Stimulated activated CD4-positive, alpha-beta T cell treated with anti-CD3 and anti-CD28 coated beads, Interleukin-12 subunit alpha, Interleukin-12 subunit beta, amount 100 ng/mL, for 24 hours (primary cell): ENCODE data around the gene TCP1.
"Not testable (repeated sequence)": the region's sequence is repeated elsewhere in the genome, so short reads cannot be mapped to it uniquely, and the experiment has no call there.

ENCODE experiments used
- DNase-seq, 2 experiments: peaks; one replicate each; pipeline ENCODE4 v3.0.0-alpha.2; 2020; ENCODE audit warnings: low read depth in 2 of 2

Gene TCP1

DNA sequence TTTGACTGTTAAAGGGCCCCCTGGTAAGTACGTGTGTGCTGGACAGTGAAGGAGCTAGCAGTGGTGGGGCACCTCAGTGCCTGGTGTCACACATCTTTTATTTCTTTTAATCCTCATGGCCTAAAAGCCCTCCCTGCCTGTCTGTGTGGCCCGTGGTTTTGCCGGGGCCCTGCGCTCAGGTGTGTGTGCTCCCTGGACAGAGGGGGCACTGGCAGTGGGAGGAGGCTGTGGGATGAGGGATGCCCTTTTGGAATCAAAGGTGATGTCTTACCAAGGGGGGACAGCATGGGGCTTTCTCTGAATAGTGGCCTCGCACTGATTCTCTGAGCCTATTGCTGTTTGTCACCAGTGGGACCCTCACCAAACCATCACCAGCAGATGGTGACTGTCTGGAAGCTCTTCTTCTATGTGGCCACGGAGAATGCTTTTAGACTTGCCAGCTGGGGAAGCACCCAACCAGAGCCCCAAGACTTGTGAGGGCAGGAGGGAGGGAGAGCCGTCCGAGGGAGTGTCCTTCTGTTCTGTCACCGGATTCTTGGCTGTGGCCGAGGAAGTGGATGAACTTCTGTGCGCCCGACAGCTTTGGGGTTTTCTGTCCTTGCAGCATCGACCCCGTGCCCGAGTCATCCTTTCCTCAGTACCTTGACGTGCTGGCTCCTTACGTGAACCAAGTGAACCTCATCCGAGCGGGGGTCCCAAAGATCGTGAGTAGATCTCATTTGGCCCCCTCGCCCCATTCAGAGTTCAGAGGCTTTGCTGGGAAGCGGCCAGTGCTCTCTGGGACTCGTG, 28.7 kb upstream of the TCP1 start:
- no peak for DNase-seq

DNA sequence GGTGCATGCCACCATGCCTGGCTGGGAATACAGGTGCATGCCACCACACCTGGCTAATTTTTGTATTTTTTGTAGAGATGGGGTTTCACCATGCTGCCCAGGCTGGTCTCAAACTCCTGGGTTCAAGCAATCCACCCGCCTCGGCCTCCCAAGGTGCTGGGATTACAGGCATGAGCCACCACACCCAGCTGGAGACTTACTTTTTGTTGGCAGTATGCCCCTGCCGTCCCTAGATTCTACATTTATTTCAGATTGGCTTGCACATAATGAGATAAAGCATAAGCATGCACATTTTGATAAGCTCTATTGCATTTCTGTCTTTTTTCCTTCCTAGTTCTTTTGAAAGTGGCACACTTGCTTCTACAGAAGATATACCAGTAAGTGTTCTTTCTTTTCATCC, 27.4 kb upstream of the TCP1 start:
- DNase-seq: not testable (repeated sequence)

DNA sequence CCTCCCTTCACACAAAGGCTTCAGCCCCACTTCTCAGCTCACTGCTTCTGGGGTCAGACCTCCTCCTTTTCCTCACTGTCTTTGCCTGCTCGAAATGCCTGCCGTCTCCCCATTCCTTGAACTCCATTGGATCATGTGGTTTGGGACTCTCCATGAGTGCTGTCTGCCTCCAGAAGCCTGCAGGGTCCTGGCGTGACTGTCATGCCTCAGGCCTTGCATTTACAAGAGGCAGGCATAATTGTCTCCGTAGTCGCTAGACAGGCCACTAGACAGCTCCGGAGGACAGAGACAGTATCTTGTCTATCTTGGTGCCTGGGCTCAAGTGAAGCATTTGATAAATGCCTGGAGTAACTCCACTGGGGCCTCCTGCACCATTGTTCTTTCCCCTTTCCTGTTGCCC, 26.0 kb upstream of the TCP1 start:
- no peak for DNase-seq

DNA sequence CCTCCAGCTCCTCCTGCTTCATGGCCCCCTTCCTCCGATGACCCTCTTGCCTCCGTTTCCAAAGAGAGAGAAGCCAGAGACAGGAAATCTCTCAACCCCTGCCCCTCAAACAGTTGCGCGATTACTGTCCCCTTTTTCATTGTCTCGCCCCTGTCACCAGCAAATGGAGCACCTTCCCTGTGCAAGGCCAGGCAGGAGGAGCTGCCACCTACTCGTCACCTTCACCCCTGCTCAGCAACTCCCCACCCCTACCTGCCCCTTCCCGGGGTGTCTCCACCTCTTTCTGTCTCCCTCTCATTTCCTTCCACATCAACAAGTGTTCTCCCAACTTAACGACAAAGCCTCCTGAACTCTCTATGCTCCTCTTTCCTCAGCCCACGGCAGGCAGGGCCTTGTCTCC, 24.4 kb upstream of the TCP1 start:
- DNase-seq: no peak

DNA sequence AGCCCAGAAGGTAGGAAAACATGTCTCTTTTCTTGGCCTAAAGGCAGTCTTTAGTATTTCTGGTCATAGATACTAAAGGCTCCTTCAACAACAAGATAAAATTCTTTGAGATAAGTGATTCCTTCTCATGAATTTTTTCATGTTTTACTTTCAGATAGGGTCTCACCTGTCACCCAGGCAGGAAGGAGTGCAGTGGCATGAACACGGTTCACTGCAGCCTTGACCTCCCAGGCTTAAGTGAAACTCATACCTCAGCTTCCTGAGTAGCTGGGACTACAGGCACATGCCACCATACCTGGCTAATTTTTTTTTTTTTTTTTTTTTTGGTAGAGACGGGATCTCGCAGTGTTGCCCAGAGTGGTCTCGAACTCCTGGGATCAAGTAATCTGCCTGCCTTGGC, 19.7 kb upstream of the TCP1 start:
- DNase-seq: no peak

DNA sequence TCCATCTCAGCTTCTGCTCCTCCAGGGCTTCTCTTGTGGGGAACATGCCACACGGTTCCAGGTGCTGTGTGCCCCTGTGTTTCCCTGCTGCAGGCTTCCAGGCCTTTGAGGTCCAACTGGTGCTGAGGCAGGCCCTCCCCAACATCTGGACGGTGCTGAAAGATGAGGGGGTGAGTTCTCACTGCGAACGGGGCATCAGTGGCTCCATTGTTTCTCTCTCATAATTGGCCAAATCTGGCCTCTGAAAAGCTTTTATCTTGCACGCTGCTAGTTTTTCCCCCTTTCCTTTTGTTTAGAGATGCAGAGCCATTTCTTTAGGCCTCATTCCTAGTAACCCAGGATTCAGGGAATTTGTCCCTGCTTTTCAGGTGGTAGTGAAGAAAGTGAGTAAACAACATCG, 19.2 kb upstream of the TCP1 start:
- no peak for DNase-seq

DNA sequence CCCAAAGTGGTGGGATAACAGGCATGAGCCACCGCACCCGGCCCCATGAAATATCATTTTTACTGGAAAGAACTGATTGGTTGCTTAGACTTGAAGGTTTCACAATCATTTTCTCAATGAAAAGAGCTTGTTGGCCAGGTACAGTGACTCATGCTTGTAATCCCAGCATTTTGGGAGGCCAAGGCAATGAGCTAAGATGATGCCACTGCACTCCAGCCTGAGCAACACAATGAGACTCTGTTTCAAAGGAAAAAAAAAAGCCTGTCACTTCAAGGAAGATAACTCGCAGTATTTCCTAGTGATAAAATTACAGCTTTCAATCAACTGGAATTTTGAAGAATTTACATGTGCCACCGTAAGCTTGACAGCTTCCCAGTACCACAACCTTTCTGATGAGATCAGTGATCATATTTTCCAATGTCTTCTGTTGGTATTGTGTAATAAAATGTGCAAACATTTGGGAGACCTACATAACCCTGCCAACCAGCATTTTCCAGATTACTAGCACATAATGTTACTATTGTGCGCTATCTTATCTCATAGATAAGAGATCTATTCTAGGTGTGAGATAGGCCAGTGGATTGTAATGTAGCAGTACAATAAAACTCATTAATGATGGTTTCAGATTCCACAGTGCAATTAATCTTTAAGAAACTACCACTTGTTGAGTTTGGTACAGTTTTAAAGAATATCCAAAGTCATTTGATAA, 17.9 kb upstream of the TCP1 start:
- no peak for DNase-seq

DNA sequence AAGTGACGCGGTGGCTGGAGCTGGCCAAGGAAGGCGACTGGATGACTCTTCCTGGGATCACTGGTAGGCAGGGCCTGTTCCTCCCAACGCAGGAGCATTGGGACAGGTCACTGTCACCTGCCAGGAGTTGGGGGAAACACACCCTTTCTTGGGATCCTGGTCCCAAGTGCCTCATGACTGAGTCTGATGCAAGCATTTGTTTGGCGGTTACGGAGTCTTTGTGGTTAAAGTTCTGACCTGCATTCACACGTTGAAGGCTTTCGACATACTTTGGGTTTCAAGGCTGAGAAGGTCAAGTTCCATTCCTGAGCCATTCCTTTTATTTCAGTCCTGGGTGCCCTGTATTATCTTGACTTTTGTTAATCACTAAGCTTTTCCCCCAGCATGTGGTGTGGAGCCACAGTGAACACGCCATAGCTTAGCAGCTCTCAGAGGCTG, 16.6 kb upstream of the TCP1 start:
- no peak for DNase-seq

DNA sequence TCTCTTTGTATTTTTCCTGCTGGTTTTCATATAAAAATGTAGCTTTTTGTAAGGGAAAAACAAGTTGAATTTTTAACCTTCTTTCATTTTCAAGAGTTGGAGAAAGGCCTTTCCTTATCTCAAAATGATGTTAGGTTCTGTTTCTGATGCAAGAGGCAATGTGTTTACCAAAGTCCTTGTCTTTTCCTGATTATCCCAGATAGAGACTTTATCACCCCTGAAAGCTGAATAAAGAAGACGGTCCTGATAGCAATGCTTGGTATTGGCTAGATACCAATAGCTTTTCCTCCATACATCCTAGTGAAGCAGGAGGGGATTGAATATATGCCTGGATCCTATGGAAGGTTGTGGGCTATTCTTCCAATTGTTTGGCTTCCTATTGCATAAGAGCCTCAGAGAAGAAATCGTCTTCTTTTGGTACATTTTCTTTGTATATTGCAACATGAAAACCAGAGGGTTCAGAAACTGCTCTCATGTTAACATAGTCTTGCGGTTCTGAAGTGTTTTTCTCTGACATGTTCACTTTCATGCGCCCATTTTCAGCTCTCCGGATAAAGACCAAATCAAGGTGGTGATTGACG, 16.1 kb upstream of the TCP1 start:
- no peak for DNase-seq

DNA sequence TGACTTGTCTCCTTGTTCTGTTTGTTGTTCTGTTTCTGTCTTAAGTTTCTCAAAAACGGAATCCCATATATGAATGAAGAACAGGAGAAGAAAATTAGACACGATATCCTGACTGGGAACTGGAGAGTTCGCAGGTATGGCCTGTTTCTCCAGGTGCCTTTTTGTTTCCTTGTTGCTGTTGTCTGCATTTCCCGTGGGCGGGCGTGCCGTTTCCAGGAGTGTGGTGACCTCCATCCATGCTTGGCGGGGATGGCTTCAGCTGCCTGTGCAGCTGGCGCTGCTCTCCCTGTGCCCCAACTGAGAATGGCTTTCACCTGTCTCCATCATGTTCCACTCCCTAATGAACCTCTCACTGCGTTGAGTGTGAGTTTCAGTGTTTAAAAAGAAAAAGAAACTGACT, 15.1 kb upstream of the TCP1 start:
- no peak for DNase-seq

DNA sequence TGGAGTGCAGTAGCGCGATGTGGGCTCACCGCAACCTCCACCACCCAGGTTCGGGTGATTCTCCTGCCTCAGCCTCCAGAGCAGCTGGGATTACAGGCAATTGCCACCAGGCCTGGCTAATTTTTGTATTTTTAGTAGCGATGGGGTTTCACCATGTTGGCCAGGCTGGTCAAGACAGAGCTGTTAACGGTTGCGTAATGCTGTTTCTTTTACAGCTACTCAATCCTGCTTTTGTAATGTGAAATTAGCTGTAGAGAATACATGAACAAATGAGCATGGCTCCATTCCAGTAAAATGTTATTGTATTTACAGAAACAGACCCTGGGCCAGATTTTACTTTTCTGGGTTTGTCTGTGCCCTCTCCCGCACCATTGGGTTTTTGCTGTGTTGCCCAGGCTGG, 12.5 kb upstream of the TCP1 start:
- DNase-seq: no peak

DNA sequence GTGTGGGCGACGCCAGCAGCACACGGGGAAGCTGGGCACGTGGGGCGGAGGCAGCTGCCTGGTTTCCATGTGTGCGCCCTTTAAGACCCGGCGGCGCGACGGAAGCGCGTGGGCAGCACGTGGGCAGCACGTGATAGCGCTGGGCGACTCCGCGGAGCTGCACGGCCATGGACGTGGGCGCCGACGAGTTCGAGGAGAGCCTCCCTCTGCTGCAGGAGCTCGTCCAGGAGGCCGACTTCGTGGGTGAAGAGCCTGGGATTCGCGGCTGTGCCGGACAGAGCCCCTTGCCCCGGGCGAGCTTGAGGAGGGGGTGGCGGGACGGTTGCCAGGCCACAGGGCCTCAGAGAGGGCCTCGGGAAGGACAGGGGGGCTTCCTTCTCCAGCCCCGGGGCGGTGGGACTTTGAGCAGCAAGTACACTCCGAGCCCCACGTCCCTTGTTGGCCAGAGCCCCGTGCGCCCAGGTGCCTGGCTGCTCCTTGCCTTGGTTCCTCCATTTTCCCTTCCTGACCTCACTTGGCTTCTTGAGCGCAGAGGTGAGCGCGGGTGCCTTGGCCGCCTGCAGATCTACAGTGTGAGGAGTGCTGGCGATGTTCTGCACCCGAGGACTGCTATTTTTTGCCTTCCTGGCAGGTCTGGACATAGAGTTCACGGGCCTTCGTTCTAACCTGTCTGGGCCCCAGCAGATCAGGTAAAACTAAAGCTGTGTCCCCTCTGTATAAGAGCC, 10.9 kb upstream of the TCP1 start, which contains the start of gene PNLDC1:
TSS of gene PNLDC1 (plus strand) at position 136 of the 725 bp plus-strand sequence. CDS start at position 168, 32 bp downstream.
- no peak for DNase-seq

DNA sequence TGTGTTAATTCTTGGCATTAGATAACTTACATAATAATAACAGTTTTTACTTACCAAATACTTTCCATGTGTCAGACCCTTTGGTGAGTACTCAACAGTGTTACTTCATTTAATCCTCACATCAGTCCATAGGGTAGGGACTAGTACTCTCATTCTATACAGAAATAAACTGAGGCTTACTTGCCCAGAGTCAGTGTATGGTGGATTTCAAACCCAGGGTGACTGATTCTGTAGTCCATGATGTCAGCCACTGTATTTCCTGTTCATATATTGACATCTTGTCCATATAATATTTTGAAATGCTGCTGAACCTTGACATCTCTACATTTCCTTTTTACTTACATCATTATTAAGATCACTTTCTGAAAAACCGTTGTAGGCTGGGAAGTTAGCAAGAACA, 8.2 kb upstream of the TCP1 start:
- DNase-seq: no peak

DNA sequence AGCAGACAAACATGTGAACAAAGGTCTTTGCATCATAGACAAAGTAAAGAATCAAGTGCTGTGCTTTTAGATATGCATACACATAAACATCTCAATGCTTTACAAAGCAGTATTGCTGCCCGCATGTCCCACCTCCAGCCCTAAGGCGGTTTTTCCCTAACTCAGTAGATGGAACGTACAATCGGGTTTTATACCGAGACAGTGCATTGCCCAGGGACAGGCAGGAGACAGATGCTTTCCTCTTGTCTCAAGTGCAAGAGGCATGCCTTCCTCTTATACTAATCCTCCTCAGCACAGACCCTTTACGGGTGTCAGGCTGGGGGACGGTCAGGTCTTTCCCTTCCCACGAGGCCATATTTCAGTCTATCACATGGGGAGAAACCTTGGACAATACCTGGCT, 5.6 kb upstream of the TCP1 start:
- DNase-seq: not testable (repeated sequence)

DNA sequence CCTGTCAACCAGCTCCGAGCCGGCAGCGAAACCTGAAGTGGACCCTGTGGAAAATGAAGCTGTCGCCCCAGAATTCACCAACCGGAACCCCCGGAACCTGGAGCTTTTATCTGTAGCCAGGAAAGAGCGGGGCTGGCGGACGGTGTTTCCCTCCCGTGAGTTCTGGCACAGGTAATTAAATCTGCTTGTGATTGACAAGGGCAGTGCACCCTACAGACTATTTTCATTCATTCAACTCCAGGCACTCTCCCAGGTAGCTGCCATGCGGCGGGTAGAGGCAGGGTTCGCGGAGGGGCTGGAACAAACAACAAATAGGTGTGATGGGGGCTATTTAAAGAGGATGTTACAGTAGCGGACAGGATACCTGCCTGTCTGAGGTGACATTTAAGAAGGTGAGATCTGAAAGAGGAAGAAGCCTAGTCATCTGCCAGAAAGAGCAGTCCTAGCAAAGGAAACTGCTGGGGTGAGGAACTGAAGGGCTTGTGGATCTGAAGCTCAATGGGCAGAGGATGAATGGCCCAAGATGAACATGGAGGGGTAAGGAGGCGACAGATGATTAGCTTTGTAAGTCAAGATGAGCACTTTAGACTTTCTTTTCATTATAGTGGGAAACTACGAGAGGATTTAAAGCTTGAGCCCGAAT, 1.7 kb upstream of the TCP1 start:
- DNase-seq: no peak

DNA sequence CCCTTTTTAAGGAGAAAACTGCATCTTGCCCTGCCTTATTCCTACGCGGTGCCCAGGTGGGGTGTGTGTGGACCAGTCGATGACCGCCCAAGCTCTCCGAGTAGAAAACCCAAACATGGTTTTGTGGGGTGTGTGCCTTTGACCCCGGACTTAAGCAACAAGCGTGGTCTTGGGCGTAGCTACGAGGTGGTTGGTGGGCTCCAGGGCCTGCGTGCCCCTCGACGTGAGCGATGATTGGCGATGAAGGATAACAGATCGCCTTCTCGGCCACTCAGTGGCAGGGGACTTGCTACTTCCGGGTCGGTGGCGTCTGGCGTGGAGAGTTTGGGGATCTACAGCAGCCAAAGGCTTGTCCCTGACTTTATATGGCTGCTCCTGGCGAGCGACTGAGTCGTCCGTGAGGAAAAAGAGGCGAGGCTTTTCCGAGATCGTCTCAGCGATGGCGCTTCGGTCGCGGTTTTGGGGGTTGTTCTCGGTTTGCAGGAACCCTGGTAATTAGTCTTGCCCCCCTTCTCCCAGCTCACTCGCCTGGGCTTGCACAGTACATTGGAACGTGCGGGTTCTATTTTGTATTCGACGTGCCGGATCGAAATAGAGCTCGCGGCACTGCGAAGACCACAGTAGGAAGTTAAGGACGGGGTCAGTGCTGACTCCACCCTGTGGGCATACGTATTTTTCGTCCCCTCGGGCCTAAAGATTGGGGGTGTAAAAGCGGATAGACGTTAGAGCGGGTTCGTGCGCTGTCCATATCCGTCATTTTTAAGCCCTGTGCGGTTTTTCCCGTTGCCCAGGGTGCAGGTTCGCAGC, 950 bp upstream of the TCP1 start, which contains the start of gene MRPL18:
TSS of gene MRPL18 (plus strand) at position 319 of the 807 bp plus-strand sequence. CDS start at position 440, 121 bp downstream.
- peak; percentile 76 to 85 for DNase-seq

DNA sequence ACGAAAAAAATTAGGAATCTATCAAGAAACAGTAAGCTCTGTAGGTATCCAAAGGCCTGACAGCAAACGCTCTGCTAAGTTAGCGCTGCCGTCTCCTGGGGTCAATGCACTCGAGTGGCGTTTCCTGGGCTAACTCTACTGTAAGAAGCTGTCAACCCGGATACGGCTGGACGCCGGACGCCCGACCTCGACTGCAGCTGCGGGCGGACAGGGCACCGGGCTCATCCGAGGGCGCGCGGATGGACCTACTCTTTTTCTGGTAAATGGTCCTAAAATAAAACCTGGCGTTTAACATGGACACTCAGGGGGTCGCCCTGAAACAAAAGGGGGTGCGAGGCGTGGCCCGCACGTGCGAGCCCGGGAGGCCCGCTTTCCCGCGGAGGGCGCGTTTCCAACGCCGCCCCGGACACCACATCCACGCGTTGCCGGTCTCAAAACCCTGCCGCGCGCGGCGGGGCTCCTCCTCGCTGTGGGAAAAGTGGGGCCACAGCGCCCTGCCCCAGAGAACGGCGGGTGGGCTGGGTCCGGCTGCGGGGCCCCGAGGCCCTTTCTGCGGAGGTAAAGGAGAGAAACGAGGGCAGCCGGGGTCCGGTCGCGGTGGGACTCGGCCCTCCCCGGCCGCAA, 537 bp downstream of the TCP1 start:
- DNase-seq: no peak

DNA sequence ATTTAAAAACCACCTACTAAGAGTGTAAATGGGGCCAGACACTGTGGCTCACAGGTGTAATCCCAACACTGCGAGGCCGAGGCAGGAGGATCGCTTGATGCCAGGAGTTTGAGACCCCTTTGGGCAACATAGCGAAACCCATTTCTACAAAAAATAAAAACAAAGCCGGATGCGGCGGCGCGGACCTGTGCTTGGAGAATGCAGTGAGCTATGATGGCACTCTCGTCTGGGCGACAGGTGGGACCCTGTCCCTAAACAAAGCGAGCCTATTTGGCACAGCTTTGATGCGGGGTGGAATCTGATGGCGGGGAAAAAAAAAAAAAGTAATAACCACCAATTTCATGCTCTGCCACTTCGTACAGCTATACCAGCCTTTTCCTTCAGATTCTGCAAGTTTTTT, 1.1 kb downstream of the TCP1 start:
- no peak for DNase-seq

DNA sequence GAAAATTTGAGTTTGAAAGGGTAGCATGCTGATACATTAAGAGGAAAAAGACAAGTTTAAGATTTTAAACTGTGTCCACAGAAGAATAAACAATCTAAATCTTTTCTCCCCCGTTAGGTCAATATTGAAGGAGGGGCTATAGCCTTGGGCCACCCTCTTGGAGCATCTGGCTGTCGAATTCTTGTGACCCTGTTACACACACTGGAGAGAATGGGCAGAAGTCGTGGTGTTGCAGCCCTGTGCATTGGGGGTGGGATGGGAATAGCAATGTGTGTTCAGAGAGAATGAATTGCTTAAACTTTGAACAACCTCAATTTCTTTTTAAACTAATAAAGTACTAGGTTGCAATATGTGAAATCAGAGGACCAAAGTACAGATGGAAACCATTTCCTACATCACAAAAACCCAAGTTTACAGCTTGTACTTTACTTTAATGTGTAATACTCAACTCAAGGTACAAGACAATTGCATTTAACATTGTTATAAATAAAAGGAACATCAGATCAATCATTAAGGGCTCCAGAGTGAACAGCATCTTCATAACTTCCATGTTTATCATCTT, 10.8 kb downstream of the TCP1 start:
- DNase-seq: no peak

DNA sequence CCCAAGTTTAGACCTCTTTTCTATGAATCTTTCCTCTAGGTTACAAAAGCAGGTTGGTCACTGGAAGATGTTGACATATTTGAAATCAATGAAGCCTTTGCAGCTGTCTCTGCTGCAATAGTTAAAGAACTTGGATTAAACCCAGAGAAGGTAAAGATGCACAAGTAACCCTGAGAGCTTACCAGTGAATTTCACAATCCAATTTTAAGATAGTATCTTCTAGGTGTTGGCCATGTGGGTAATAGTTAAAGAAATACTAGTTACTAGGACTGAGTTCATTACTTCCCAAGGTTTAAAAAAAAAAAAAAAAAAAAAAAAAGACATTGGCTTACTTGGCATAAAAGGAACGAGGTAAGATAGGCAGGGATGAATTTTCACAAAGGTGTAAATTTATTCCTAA, 11.3 kb downstream of the TCP1 start:
- no peak for DNase-seq
